OCI-LY7 (cell line): Measurements from ENCODE around the gene ZNF813. TPM values are rescaled to one million over a fixed set of nuclear protein-coding genes. Genes with fewer than 3 reads are reported as not detected.
"Not testable (repeated sequence)": the region's sequence is repeated elsewhere in the genome, so short reads cannot be mapped to it uniquely, and the experiment has no call there.

Experiments
- BruUV-seq: library from RNA; stranded (reverse); fragments of 400-500 nt; replicated peaks from 2 replicates; lab custom pipeline; 2021; lab: Mats Ljungman, UMichigan
- CTCF ChIA-PET: fragments of 300-600 bp; sonication (Branson Sonifier 250); formaldehyde crosslinking; loops from one replicate; lab custom pipeline; 2022; ENCODE audit warnings: antibody characterized with exemption; ENCODE audit not compliant: unreplicated experiment; lab: Charles Lee
- POLR2A ChIA-PET: fragments of 300-600 bp; sonication (Branson Sonifier 250); formaldehyde crosslinking; loops from one replicate; lab custom pipeline; 2022; ENCODE audit warnings: antibody characterized with exemption; lab: Charles Lee
- DNase-seq: peaks from one replicate; pipeline ENCODE4 v3.0.0-alpha.2; 2015; ENCODE audit warnings: low spot score
- H2AFZ ChIP-seq: fragments of 200-600 bp; sonication (generic), shearing (Covaris generic); 2 replicates; pipeline ENCODE4 v1.6.1; 2014; ENCODE audit warnings: mild to moderate bottlenecking, antibody characterized with exemption, low read length, moderate library complexity
- H3K27ac ChIP-seq: fragments of 200-600 bp; sonication (generic); 2 replicates; pipeline ENCODE4 v1.5.1; 2014; ENCODE audit warnings: mixed run types, low read depth, mild to moderate bottlenecking, moderate library complexity, low read length, inconsistent platforms; ENCODE audit not compliant: poor library complexity, severe bottlenecking
- H3K36me3 ChIP-seq: fragments of 200-600 bp; sonication (generic); 2 replicates; pipeline ENCODE4 v1.6.1; 2014; ENCODE audit warnings: mild to moderate bottlenecking, antibody characterized with exemption, low read length, moderate library complexity, mixed read lengths; ENCODE audit not compliant: insufficient read depth
- H3K4me1 ChIP-seq: fragments of 200-600 bp; sonication (generic); 2 replicates; pipeline ENCODE4 v1.5.1; 2014; ENCODE audit warnings: mild to moderate bottlenecking, low read length; ENCODE audit not compliant: insufficient read depth, poor library complexity, severe bottlenecking
- H3K4me2 ChIP-seq: fragments of 200-600 bp; sonication (generic); 2 replicates; pipeline ENCODE4 v1.6.1; 2014; ENCODE audit warnings: mild to moderate bottlenecking, low read length
- H3K4me3 ChIP-seq: fragments of 200-600 bp; sonication (generic); 2 replicates; pipeline ENCODE4 v1.5.1; 2014; ENCODE audit warnings: mild to moderate bottlenecking, low read depth, low read length; ENCODE audit not compliant: poor library complexity, severe bottlenecking
- H3K79me2 ChIP-seq: fragments of 200-600 bp; sonication (generic); 2 replicates; pipeline ENCODE4 v1.6.1; 2016; ENCODE audit warnings: low read depth, mild to moderate bottlenecking, low read length, moderate library complexity, mixed read lengths; ENCODE audit not compliant: insufficient read depth
- H3K9me2 ChIP-seq: fragments of 200-600 bp; sonication (generic); 2 replicates; pipeline ENCODE4 v1.6.1; 2016; ENCODE audit warnings: mild to moderate bottlenecking, low read length, mixed read lengths; ENCODE audit not compliant: insufficient read depth
- H3K9me3 ChIP-seq: fragments of 200-600 bp; sonication (generic); 2 replicates; pipeline ENCODE4 v1.6.1; 2014; ENCODE audit warnings: mild to moderate bottlenecking, mixed run types, low read length, mixed read lengths
- H4K20me1 ChIP-seq: fragments of 200-600 bp; sonication (generic); 2 replicates; pipeline ENCODE4 v1.6.1; 2014; ENCODE audit warnings: mild to moderate bottlenecking, antibody characterized with exemption, low read length, moderate library complexity, mixed read lengths; ENCODE audit not compliant: insufficient read depth
- EZH2phosphoT487 ChIP-seq: fragments of 200-600 bp; sonication (generic); IDR thresholded peaks from 2 replicates; pipeline ENCODE4 v1.6.1; 2018; ENCODE audit warnings: low read depth, borderline replicate concordance, mild to moderate bottlenecking, mixed run types, antibody characterized with exemption, low read length, moderate library complexity, mixed read lengths
- intact Hi-C: fragments of 100-400 bp; cut with micrococcal nuclease; formaldehyde crosslinking; loops from one replicate; pipeline ENCODE4 v1.10.0; 2022; ENCODE audit not compliant: unreplicated experiment
- total RNA-seq, 2 experiments: library from RNA; depleted of rRNA in 1 of 2; stranded (reverse); fragments of >200 nt in 1 of 2; shearing (Covaris generic) in 1 of 2; gene quantifications; 2 replicates each; pipeline ENCODE4 v1.2.3, GENCODE V29; 2014 to 2022
- TF ChIP-seq, protein P1 (sequence below): fragments of 200-600 bp; sonication (generic); conservative IDR thresholded peaks from 2 replicates; pipeline ENCODE4 v1.5.1; 2014; ENCODE audit warnings: mild to moderate bottlenecking, antibody characterized with exemption, low read length, moderate library complexity, mixed read lengths

The ZNF813 gene
- total RNA-seq, 2 experiments from 2014 or later: 5.9 to 6.7 TPM

DNA sequence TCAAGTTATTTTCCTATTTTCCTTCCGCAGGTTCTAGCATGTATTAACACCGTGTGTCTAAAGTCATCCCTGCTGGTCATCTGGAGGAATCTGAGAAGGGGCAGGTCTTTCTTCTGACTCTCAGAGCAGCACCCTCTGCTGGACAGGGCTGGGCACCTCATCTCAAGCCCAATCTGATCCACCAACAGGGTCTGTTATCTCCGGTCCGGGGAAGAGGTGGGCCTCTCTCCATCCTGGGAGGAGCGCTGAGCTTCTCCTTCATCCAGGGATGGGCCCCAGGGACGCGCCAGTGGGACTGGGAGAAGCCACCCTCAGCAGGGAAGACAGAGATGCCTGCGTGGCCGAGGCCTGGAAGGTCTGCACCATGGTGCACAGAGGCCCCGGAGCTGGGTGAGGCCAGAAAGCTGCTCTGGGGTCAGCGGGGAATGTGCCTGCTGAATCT is 44.4 kb downstream of the ZNF813 start:
- Histone ChIP-seq H3K4me3 (no peak overlapping the region), H3K79me2 (no peaks in the 10 kb centered on the region), H3K4me2 (no peak overlapping the region), H3K9me2 (no peaks in the 10 kb centered on the region), H3K27ac (no peak overlapping the region), H3K9me3 (no peaks in the 10 kb centered on the region), H3K36me3 (no peaks in the 10 kb centered on the region), H4K20me1 (no peaks in the 10 kb centered on the region), H3K4me1 (no peaks in the 10 kb centered on the region), H2AFZ (no peak overlapping the region)
- DNase-seq: peak; percentile 59
- ChIA-PET POLR2A (no interaction called here), CTCF (no interaction called here)
- no TSS peak for BruUV-seq
- TF ChIP-seq, protein P1, sequence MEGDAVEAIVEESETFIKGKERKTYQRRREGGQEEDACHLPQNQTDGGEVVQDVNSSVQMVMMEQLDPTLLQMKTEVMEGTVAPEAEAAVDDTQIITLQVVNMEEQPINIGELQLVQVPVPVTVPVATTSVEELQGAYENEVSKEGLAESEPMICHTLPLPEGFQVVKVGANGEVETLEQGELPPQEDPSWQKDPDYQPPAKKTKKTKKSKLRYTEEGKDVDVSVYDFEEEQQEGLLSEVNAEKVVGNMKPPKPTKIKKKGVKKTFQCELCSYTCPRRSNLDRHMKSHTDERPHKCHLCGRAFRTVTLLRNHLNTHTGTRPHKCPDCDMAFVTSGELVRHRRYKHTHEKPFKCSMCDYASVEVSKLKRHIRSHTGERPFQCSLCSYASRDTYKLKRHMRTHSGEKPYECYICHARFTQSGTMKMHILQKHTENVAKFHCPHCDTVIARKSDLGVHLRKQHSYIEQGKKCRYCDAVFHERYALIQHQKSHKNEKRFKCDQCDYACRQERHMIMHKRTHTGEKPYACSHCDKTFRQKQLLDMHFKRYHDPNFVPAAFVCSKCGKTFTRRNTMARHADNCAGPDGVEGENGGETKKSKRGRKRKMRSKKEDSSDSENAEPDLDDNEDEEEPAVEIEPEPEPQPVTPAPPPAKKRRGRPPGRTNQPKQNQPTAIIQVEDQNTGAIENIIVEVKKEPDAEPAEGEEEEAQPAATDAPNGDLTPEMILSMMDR: peak; percentile 78
- no peak for TF ChIP-seq EZH2phosphoT487
- intact Hi-C loops: loop anchor here (1.0 kb wide), 1 partner anchor 317 kb away; no protein-coding TSS in a partner anchor

DNA sequence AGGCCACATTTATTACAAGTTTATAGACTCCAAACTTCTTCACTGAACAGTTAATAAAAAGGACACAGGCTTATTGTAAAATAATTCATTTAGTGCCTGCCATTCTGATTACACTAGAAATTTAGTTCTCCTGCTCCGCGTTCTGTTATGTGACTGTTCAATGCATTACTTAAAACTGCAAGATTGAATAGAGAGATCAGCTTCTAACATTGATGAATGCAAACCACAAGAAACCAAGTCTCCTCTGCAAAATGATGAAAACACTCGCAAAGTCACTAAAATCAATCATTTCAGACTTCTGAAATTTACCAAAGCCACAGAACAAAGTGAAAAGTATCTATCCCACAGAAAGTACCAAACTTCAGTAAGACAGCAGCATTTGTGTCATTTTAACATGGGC is 47.5 kb downstream of the ZNF813 start:
- intact Hi-C loops: not testable (repeated sequence)

DNA sequence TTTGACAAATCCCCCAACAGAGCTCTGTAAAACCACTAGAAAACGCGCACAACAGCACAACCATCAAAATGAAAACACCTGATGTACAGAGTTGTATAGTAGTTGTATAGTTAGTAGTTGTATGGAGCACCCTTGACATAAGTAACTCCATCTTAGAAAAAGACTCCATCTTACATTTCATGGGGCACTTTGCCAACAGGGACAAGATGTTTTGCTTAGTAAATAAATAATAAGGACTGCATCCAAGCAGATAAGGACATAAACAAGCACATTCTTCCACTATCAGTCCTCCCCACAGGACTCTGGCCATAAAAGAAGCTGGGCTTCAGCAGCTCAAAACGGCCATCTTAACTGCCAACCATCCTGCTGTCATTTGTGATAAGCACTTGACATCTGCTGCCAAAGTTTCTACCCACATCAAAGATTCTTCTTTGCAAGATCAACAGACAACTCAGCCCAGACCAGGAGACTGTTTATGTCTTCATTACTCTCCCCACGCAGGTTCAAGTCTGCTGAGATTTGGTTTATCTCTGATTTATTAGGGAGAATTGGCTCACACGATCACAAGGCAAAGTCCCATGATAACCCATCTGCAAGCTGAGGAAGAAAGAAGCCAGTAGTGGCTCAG is 49.7 kb downstream of the ZNF813 start:
- H3K79me2 ChIP-seq: no peaks in the 10 kb centered on the region
- peaks cover 4% of the 10 kb centered on the region; the same call in 1 of the 2 replicates for H3K9me3 ChIP-seq
- CTCF ChIA-PET: no interaction called here
- no peaks in the 10 kb centered on the region for H3K9me2 ChIP-seq
- intact Hi-C loops: no loop called here
- peaks cover 5% of the 10 kb centered on the region for H3K4me1 ChIP-seq
- no peak for DNase-seq
- H4K20me1 ChIP-seq: no peaks in the 10 kb centered on the region
- no peak overlapping the region for H3K4me2 ChIP-seq
- BruUV-seq: no TSS peak
- TF ChIP-seq, protein P1: no peak
- POLR2A ChIA-PET: no interaction called here
- no peaks in the 10 kb centered on the region for H3K36me3 ChIP-seq
- H3K27ac ChIP-seq: no peak overlapping the region
- H2AFZ ChIP-seq: no peak overlapping the region
- no peak overlapping the region for H3K4me3 ChIP-seq

More for the DNA sequence above, 47.5 kb downstream of the ZNF813 start:
- DNase-seq, BruUV-seq, H3K79me2 ChIP-seq, H2AFZ ChIP-seq, H3K27ac ChIP-seq, H3K9me3 ChIP-seq, H3K4me1 ChIP-seq, H3K36me3 ChIP-seq, CTCF ChIA-PET, H3K9me2 ChIP-seq, H3K4me2 ChIP-seq, POLR2A ChIA-PET, H3K4me3 ChIP-seq, H4K20me1 ChIP-seq: not testable (repeated sequence)
